ENCODE results near the gene MTARC1.

GRCh38 chr1:220741349-220741748 lies 45.4 kb upstream of the MTARC1 start:
- TF ChIP-seq CTCF (conservative IDR thresholded peaks at IDR 0.05) (no peak), ZFX (IDR thresholded peaks at IDR 0.05) (no peak)
